ENCODE data around the gene MMRN2. TPM values are rescaled to one million over a fixed set of nuclear protein-coding genes. Genes with fewer than 3 reads are reported as not detected.

MMRN2 gene
- total RNA-seq, 1 donor from 2014 or later = 0.40 TPM

DNA sequence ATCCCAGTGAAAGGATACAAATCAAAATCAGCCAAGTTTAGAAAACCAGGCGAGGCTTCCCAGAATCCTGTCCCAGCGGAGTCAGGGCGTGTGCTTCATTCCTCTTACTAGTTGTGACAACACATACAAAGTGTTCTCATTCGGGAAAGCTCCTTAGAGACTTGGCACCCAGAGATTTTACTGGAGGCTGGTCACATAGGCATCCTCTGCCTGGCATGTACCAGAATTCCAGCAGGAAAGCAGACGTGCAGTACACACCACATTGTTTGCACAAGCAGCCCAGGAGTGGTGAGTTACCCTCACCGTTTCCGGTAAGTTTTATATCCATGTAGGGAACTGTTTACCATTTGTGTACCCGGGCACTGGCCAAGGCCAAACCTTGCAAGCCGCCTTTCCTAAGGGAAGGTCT is 34.9 kb downstream of the MMRN2 start:
- Mint-ChIP-seq H3K4me1 (no peaks in the 10 kb centered on the region), H3K27ac (ENCODE audit: unreplicated experiment) (no peak overlapping the region), H3K27me3 (ENCODE audit: low read depth) (no peaks in the 10 kb centered on the region), H3K4me3 (no peak overlapping the region), H3K9me3 (no peaks in the 10 kb centered on the region), H3K36me3 (ENCODE audit: low read depth) (peaks cover 23% of the 10 kb centered on the region)
- TF ChIP-seq, protein P1, sequence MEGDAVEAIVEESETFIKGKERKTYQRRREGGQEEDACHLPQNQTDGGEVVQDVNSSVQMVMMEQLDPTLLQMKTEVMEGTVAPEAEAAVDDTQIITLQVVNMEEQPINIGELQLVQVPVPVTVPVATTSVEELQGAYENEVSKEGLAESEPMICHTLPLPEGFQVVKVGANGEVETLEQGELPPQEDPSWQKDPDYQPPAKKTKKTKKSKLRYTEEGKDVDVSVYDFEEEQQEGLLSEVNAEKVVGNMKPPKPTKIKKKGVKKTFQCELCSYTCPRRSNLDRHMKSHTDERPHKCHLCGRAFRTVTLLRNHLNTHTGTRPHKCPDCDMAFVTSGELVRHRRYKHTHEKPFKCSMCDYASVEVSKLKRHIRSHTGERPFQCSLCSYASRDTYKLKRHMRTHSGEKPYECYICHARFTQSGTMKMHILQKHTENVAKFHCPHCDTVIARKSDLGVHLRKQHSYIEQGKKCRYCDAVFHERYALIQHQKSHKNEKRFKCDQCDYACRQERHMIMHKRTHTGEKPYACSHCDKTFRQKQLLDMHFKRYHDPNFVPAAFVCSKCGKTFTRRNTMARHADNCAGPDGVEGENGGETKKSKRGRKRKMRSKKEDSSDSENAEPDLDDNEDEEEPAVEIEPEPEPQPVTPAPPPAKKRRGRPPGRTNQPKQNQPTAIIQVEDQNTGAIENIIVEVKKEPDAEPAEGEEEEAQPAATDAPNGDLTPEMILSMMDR (conservative IDR thresholded peaks at IDR 0.05) = no peak
- no peak for DNase-seq (ENCODE audit: low read depth, low spot score)

DNA sequence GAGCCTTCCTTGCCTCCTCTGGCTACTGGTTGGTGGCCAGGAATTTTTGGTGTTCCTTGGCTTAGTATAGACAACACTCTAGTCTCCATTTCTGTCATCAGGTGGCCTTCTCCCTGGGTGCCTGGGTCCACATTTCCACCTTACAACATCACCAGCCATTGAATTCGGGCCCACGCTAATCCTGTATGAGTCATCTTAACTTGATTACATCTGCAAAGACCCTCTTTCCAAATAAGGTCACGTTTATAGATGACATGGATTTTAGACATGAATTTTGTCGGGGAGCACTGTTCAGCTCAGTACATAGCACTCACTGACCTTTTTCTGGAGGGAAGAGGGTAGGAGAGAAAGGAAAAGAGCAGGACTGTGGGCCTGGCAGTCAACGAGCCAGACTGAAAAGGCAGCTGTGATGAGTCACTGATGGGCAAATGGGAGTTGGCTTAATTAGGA is 39.4 kb downstream of the MMRN2 start:
- H3K4me1 Mint-ChIP-seq = no peaks in the 10 kb centered on the region
- H3K36me3 Mint-ChIP-seq (ENCODE audit: low read depth) = peaks cover 33% of the 10 kb centered on the region
- no peak overlapping the region for H3K4me3 Mint-ChIP-seq
- H3K27ac Mint-ChIP-seq (ENCODE audit: unreplicated experiment) = no peak overlapping the region
- DNase-seq (ENCODE audit: low read depth, low spot score) = no peak
- TF ChIP-seq, protein P1 (conservative IDR thresholded peaks at IDR 0.05) = no peak
- no peaks in the 10 kb centered on the region for H3K27me3 Mint-ChIP-seq (ENCODE audit: low read depth)
- no peaks in the 10 kb centered on the region for H3K9me3 Mint-ChIP-seq

DNA sequence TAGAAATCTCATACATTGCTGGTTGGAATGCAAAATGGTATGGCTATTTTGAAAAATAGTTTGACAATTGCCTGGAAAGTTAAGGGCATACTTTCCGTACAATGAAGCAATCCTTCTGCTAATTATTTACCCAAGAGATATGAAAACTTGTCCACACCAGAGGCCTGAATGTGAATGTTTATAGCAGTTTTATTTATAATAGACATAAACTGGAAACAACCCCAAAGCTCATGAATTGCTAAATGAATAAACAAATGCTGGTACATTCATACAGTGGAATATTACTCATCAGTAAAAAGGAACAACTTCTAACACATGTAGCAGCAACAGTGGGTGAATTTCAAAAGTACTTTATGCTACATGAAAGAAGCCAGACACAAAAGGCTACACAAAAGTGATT is 42.7 kb downstream of the MMRN2 start:
- no peak overlapping the region for H3K27ac Mint-ChIP-seq (ENCODE audit: unreplicated experiment)
- H3K27me3 Mint-ChIP-seq (ENCODE audit: low read depth) = no peaks in the 10 kb centered on the region
- H3K4me1 Mint-ChIP-seq = no peaks in the 10 kb centered on the region
- H3K9me3 Mint-ChIP-seq = no peaks in the 10 kb centered on the region
- TF ChIP-seq, protein P1 (conservative IDR thresholded peaks at IDR 0.05) = no peak
- no peak for DNase-seq (ENCODE audit: low read depth, low spot score)
- H3K4me3 Mint-ChIP-seq = no peak overlapping the region
- H3K36me3 Mint-ChIP-seq (ENCODE audit: low read depth) = peaks cover 23% of the 10 kb centered on the region

DNA sequence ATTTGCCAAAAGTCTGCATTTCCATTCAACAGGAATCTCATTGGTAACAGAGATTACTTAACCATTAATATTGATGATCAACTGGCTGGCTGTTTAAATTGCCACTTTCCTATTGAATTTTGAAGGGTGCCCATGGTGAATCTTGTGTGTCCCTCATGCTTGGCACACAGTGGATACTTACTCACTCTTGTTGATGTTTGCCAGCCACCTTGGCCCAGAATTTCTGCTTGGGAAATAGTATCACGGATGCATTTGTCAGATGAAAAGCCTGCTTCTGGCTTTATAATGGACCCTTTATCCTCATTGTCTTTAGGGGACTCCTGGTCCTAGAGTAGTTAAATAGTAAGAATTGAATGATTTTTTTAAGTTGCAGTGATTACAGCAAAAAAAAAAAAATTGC is 52.0 kb downstream of the MMRN2 start:
- no peaks in the 10 kb centered on the region for H3K27me3 Mint-ChIP-seq (ENCODE audit: low read depth)
- H3K36me3 Mint-ChIP-seq (ENCODE audit: low read depth) = peaks cover 37% of the 10 kb centered on the region
- no peak overlapping the region for H3K27ac Mint-ChIP-seq (ENCODE audit: unreplicated experiment)
- no peaks in the 10 kb centered on the region for H3K9me3 Mint-ChIP-seq
- H3K4me3 Mint-ChIP-seq = no peak overlapping the region
- DNase-seq (ENCODE audit: low read depth, low spot score) = no peak
- TF ChIP-seq, protein P1 (conservative IDR thresholded peaks at IDR 0.05) = no peak
- H3K4me1 Mint-ChIP-seq = peaks cover 16% of the 10 kb centered on the region

DNA sequence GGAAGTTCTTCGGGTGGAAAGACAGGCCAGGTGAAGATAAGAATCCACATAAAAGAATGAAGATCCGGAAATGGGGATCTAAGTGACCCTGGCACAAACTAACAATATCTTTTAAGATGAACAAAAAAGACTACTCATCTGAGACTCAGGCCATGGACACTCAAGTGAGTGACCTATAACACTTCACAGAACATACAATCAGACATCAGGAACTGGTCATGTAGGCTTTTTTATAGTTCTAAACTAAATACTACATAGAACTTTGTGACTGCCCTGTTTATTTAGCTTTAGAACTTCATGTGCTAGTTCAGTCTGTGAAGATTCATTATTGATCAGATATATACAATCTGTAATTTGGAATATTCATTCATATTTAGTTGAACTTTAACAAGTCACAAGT is 52.8 kb downstream of the MMRN2 start:
- H3K36me3 Mint-ChIP-seq (ENCODE audit: low read depth) = peaks cover 37% of the 10 kb centered on the region
- peaks cover 19% of the 10 kb centered on the region for H3K4me1 Mint-ChIP-seq
- TF ChIP-seq, protein P1 (conservative IDR thresholded peaks at IDR 0.05) = no peak
- no peaks in the 10 kb centered on the region for H3K27me3 Mint-ChIP-seq (ENCODE audit: low read depth)
- no peak overlapping the region for H3K27ac Mint-ChIP-seq (ENCODE audit: unreplicated experiment)
- no peaks in the 10 kb centered on the region for H3K9me3 Mint-ChIP-seq
- DNase-seq (ENCODE audit: low read depth, low spot score) = no peak
- H3K4me3 Mint-ChIP-seq = no peak overlapping the region

DNA sequence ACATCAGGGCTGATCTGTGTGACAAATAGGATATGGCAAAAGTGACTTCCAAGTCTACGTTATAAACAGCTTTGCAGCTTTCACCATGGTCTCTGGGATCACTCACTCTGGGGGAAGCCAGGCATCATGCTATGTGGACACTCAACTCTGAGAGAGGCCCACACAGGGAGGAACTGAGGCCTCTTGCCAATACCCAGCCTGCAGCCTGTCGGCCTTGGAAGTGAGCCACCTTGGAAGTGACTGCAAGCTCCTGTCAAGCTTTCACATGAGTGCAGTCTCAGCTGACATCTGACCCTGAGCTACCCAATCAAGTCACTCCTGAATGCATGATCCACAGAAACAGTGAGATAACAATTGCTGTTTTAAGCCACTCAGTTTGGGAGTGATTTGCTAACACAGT is 56.5 kb downstream of the MMRN2 start:
- no peak overlapping the region for H3K27ac Mint-ChIP-seq (ENCODE audit: unreplicated experiment)
- H3K27me3 Mint-ChIP-seq (ENCODE audit: low read depth) = no peaks in the 10 kb centered on the region
- no peaks in the 10 kb centered on the region for H3K9me3 Mint-ChIP-seq
- peaks cover 18% of the 10 kb centered on the region for H3K36me3 Mint-ChIP-seq (ENCODE audit: low read depth)
- DNase-seq (ENCODE audit: low read depth, low spot score) = no peak
- TF ChIP-seq, protein P1 (conservative IDR thresholded peaks at IDR 0.05) = no peak
- no peak overlapping the region for H3K4me3 Mint-ChIP-seq
- peaks cover 24% of the 10 kb centered on the region for H3K4me1 Mint-ChIP-seq

Data from neural crest cell (in vitro differentiated cells).